ENCODE results near the gene CDH11.

- no peak for TF ChIP-seq CTCF (IDR thresholded peaks at IDR 0.05)
- TF ChIP-seq POLR2A (IDR thresholded peaks at IDR 0.05), result no peak
These were observed 52.8 kb downstream of the CDH11 start for GRCh38 chr16:65069065-65069464.

Measured in stomach (tissue), 4 donors.